CD4-positive, alpha-beta T cell treated with Interleukin-4 for 1 hour (primary cell): ENCODE measurements around the gene SNN.
A peak's percentile ranks its signal among the peaks of the same experiment; 100 is the strongest.

Experiments used
- DNase-seq, 2 donors: peaks; one replicate each; pipeline ENCODE4 v3.0.0-alpha.2; 2020 to 2022

Gene SNN

DNA sequence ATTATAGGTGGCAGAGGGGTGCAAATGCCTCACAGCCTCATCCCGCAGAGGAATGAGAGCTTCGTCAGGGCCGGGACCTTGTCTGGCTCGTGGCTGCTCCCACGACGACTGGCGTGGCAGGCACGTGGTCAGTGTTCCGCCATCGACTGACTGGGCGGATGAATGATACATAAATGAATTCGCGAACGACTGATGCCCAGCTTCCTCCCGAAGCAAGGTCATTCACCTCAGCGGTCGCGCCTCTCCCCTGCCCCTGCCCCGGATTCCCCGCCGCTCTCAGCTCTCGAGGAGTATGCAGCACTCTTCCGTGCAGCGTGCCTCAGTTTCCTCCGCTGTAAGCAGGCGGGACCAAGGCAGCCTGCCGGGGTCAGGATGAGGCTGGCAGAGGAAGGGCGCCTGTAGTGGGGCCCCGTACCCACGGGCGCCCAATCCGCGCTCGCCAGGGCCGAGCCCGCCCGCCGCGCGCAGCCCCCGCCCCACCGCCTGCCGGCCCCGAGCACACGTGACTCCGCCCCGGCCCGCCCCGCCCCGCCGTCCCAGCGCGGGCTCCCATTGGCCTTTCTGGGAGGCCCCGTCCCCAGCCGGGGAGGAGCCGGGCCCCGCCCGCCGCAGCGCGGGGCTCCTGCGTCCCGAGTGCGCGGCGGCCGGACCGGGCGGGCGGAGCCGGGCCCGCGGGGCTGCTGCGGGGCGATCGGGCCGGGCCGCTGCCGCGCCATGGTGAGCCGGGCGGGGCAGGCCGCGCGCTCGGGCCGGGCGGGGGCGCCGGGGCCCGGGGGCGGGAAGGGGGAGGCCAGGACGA, at the start of gene SNN:
Gene SNN, plus strand, starts transcription at position 632 of the 799 bp plus-strand sequence. CDS start 7,605 bp downstream, outside the sequence.
- DNase-seq = peak; percentile 85 to 87

DNA sequence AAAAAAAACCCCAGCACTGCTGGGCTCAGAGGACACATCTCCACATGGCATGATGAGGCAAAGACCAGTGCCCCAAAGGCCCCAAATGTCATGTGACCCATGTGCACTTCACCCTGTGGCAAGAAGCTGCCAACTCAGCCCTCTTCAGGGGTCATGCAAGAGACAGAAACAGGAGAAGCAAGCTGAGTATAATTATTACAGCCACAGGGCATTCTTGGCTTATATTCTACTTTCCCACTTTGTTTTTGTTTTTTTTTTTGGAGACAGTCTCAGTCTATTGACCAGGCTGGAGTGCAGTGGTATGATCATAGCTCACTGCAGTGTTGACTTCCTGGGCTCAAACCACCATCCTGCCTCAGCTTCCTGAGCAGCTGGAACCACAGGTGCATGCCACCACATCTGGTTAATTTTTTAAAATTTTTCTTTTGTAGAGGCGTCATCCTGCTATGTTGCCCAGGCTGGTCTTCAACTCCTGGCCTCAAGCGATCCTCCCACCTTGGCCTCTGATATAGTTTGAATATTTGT, 48.9 kb upstream of the SNN start:
- peak; percentile 57 to 72 for DNase-seq

DNA sequence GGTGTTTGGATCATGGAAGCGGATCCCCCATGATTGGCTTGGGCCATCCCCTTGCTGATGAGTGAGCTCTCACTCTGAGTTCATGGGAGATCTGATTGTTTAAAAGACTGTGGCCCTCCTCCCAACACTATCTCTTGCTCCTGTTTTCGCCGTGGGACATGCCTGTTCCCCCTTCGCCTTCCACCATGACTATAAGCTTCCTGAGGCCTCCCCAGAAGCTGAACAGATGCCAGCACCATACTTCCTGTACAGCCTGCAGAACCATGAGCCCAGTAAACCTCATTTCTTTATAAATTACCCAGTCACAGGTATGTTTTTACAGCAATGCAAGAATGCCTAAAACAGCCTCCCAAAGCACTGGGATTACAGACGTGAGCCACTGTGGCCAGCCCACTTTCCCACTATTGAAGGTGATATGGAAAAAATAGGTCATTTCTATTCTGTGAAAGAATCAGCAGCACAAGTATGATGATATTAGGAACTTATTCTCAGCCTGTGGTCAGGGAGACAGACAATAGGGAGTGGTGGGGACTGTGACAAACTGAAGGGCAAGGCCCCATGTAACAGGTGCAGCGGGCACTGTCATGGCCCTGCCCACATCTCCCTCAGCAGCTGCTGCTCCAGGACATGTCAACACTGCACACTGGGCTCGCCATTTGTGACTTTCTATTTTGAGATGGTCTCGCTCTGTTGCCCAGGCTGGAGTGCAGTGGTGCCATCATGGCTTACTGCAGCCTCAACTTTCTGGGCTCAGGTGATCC, 47.8 kb upstream of the SNN start:
- DNase-seq = no peak

DNA sequence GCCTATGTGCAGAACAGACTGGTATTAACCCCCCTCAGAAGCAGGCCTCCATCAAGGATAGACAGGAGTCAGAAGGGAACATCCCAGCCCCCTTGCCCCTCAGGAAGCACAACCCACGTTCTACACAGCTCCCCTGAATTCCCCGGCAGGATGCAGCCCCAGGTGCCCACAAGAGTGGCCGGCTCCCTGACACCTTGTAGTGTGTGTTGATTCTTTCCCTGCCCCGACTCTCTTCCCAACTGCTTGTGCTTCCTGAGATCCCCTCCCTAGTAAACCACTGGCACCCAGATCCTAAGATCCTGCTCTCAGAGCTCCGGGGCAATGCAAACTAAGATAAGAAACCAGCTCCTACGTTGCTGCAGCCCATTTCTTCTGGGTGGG, 46.7 kb upstream of the SNN start:
- no peak for DNase-seq

DNA sequence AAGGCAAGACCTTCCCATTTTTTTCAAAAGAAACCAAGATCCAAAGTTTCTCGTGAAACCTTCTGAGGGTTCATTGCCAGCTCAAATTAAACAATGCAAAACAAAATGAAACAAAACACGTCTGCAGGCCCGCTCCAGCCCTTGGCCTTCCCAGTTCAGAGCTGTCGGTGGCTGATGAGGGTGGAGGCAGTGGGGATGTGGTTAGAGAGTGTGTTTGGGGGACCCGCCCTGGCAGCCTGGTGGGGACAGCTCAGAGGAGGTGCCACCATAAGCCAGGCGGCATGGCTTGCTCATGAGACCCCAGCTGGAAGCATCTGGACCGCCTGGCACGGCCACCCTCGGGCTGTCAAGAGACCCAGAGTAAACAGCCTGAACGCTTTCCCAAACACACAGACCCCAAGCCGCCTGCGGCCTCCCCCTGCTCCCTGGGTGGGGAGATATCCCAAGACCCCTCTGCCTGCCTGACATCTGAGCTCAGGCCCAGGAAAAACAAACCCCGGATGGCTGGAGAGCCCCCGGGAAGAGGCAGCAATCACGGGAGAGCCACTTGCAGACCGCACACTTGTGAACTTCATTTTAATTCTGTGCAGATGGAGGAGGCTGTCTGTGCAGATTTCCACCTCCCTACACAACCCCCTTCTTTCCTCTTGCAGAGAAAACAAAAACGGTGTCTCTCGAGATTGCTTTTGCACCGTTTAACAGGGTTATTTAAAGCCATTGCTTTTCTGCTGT, 46.2 kb upstream of the SNN start:
- DNase-seq = peak; percentile 60 to 66

DNA sequence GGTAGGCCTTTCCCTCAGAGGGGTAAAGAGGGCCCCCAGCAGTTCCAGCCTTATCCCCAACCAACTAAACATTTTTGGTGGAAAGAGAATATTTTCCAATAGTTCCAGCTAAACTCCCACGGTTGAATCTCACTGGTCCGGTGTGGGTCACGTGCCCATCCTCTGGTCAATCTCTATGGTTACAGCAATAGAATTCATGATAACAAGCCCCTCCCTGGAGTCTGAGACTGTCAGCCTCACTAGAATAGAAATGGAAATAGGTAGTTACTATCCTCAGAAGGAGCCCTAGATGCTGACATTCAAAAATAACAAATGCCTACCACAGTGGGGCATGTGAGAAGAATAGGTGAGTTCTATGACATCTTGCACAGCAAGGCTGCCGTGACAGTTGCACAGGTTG, 44.0 kb upstream of the SNN start:
- no peak for DNase-seq

DNA sequence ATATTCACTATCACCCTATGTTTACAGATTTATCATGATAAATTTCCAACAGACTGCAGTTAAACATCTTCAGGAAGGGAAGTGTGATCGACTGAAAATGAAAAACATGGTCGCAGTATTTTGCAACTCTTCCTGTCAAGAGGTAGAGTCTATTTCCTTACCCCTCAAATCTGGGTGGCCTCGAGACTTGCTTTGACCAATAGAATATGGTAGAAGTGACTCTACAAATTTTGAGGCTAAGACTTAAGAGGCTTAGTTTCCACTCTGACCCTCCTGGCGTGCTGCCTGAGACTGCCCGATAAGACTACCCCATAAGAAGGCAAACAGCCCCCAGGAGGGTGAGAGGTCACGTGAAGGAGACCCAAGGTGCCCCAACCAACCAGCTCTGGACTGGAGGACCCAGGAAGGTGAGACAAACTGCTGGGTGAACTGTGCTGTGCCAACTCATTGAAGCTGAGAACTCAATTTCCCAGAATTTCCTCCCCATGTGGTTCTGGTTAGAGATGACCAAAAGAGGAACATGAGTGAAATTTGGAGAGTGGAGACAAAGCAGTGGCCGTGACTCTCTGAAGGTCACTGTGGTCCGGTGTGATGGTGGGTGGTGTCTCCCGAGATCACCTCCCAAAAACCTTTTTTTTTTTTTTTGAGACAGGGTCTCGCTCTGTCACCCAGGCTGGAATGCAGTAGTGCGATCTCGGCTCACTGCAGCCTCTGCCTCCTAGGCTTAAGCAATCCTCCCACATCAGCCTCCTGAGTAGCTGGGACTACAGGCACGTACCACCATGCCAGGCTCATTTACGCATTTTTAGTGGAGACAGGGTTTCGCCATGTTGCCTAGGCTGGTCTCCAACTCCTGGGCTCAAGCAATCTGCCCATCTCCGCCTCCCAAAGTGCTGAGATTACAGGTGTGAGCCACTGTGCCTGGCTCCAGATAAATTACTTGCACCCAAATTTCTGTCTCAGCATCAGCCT, 43.3 kb upstream of the SNN start:
- peak in 1 of 2 donors; percentile 50 for DNase-seq

DNA sequence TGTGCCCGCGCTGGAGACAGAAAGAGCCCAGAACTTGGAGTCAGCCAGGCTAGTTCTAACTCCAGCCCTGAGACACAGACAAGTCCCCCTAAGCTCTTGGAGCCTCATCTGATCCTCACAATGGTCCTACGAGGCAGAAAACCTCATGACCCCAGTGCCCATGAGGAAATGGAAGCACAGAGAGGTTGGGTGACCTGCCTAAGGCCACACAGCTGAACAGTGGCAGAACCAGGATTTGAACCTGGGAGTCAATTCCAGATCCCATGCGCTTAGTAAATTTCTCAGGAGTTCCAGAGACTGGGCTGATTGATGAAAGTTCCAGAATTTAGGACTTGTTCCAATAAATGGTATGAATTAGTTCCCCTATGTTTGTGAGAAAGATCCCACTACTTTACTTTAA, 42.5 kb upstream of the SNN start:
- no peak for DNase-seq

DNA sequence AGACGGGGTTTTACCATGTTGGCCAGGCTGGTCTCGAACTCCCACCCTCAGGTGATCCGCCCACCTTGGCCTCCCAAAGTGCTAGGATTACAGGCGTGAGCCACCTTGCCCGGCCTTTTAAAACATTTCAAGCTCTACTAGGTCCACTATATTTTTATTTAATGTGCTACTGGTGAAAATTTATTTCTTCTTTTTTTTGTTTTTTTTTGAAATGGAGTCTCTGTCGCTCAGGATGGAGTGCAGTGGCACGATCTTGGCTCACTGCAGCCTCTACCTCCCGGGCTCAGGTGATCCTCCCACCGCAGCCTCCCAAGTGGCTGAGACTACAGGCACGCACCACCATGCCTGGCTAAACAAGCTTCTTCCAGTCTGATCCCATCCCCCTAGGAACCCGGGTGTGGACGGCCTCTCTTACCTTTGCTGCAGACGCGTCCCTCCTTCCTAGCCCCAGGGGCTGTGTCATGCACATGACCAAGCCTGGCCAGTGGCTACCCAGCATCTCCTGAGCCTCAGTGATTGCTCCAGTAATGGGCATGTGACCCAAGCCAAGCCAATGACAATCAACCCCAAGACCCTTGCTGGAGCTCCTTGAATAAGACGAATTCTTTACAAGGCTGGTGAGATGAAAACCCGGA, 41.5 kb upstream of the SNN start:
- no peak for DNase-seq

DNA sequence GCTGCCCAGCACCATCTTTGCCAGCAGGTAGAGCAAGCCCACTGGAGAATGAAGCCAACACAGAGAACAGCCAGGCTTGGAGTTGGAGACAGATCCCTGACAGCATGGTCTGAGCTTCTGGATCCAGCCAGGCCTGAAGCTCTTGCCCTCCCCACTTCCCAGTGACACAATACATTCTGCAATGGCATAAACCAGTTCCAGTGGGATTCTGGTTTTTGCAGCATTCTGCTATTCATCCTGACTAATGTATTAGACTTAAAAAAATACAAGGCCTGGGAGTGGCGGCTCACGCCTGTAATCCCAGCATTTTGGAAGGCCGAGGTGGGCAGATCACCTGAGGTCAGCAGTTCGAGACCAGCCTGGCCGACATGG, 41.0 kb upstream of the SNN start:
- no peak for DNase-seq

DNA sequence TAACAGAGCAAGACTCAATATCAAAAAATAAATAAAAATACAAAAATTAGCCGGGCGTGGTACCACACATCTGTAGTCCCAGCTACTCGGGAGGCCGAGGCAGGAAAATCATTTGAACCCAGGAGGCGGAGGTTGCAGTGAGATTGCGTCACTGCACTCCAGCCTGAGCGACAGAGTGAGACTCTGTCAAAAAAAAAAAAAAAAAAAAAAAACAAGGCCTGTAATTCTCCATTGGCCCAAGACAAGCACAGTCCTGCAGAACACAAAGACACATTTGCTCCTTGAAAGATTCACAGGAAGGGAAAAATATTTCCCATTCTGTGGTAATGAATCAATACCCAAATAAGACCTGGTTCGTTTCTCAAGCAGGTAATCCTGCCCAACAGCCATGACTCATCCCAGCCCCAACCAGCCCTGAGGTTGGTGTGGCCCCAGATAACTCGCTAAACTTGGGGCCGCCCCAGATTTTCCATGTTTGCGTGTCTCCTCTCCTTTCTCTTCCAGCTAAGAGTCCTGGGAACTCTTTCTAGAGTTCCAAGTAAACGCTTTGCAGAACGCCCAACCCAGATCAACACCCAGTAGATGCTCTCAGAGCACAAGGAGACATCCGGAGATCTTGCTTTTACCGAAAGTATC, 40.3 kb upstream of the SNN start:
- DNase-seq = no peak

DNA sequence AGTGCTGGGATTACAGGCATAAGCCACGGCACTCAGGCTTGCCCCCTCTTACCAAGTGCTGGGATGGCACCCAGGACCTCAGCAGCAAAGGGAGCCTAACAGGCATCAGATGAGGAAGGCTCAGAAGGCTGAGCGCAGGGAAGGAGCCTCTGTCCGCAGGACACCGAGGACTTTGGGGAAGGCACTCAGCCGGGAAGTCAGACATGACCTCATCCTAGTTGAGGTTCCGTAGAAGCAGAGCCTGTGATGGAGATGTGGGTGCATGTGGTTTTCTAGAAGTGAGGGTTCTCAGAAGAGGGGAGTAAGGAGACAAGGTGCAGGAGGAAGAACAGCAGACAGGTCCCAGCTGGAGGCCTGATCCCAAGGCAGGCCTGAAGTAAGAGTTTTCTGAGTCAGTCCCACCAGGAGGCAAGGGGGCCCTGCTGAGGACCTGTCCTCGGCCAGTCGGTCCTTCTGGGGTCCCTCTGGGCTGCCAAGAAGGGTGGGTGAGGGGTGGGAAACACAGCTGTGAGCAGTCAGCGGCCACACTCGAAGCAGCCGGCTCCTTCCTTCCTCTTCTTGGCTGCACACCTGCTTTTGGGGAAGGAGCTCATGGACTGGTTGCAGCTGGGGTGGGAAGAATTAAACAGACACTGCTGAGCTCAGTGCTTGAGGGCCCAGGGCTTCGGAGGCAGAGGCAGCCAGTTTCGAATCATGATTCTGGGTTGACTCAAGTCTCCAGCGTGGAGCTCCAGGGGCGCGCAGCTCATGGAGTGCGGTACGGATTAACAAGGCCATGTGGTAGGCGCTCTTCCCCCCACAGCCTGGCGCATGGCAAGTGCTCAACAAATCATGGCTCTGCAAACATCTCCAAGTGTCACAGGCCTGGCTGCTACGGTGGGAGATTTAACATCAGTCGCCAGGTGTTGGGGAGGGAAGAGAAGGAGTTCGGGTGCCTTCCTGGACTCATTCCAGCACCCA, 38.9 kb upstream of the SNN start:
- DNase-seq = peak; percentile 20 to 65

DNA sequence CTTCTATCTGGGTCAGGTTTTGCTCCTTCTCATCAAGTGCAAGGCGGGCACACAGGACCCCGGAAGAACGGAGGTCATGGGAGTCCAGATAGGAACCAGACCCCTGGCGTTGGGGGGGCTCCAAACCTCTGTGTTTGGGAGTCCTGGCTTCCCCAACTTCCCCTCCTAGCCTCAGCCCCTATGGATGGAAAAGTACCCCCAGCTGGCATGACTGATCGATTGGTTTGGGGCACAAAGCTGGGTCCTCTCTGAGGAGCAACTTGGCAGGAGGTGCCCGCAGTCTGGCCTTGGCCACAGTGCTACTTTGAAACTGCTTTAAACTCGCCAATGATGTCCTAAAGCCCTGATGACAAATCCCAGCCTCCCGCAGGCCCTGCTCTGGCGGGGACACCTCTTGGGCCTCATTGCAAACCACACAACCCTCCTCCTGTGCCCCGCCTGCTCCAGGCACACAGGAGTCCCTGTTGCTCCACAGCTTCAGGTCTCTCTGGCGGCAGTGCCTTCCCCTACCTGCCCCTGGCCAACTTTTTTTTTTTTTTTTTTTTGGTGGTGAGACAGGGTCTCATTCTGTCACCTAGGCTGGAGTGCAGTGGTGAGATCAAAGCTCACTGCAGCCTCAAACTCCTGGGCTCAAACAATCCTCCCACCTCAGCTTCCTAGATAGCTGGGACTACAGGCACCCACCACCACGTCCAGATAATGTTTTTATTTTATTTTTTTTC, 38.0 kb upstream of the SNN start:
- no peak for DNase-seq

DNA sequence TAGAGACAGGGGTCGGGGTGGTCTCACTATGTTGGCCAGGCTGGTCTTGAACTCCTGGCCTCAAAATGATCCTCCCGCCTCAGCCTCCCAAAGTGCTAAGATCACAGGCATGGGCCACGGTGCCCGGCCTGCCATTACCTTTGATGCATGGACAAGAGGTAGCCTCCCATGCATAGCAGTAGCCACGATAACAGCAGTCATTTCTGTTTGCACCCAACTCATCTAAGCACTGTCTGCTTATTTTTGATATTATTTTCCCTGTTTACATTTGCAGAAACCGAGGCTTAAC, 37.5 kb upstream of the SNN start:
- DNase-seq = no peak

DNA sequence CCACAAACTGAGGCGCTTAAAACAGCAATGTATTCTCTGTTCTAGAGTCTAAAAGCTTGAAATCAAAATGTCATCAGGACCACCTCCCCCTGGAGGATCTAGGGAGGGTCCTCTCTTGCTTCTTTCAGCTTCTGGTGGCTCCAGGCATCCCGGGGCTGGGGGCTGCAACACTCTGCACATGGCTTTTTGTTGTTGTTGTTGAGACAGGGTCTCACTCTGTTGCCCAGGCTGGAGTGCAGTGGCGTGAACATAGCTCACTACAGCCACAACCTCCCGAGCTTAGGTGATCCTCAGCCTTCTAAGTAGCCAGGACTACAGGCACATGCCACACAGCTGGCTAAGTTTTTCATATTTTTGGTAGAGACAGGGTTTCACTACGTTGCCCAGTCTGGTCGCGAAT, 37.0 kb upstream of the SNN start:
- no peak for DNase-seq

DNA sequence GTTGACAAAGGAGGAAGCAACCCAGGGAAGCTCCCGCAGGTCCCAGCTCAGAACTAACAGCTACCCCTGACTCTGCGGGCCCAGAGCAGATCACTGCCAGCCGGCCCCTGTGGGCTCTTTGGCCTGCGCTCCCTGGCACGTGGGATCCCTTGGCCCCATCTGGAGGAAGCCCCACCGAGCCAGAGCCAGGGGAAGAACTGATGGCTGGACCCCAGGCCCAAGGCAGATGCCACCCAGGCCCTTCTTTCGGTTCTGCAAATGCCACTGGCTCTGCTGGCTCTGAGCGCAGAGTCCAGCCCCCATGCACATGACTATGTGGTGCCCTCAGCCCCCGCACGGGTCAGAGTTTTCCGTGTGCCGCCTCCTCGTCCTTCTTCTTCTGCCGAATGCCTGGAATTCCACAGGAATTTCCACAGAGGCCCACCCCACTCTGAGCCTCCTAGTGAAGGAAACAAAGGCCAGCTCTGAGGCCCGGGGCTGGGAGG, 35.8 kb upstream of the SNN start:
- no peak for DNase-seq

DNA sequence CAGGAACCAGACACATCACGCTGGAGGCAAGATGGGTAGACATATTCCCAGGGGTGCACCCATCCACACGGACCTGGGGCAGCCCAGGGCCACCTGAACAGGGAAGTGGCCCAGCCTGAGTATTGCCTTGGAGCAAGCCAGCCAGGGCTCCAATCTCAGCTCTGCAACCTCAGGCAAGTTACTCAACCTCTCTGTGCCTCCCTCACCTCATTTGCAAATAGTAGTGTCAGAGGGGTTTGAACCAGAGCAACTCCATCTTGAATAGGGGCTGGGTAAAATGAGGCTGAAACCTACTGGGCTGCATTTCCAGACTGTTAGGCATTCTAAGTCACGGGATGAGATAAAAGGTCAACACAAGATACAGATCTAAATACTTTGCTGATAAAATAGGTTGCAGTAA, 35.1 kb upstream of the SNN start:
- DNase-seq = no peak

DNA sequence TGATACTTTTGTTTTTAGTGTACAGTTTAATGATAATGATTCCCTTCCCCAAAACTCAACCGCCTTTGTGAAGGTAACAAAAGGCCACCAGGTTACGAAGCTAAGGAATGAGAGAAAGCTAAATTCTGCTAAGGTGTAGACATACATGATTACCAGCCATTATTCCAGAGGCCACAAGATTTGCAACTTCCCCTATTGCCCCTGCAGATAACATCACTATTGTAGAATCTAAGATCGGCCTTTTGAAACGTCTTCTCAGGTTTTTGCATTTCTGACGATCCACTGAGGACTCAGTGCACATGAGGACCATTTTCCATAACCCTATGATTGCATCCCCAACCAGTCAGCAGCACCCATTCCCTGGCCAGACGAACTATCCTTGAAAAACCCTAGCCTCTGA, 33.9 kb upstream of the SNN start:
- DNase-seq = no peak

DNA sequence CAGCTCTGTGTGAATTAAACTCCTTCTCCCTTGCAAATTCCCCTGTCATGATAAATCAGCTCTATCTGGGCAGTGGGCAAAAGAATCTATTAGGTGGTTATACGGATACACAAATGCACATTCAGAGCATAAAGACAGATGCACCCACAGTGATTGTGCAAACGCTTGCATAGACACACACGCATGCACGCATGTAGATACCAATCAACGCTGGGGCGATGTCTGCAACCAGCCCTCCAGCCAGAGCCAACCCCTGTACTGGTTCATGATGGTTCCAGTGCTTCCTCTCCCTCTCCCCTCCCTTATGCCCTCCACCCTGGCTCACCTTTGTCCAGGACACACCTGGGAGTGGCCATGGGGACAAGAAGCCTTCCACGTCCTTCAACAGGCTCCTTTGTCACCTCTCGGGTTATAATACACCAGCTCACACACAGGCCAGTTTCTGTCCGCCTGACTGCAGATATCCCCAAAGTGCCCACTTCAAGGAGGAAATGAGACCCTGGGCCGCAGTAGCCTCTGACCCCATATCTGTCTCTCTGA, 33.1 kb upstream of the SNN start:
- no peak for DNase-seq
